Measurements from ENCODE around the gene VPS4A. TPM values are rescaled to one million over a fixed set of nuclear protein-coding genes. Genes with fewer than 3 reads are reported as not detected.
A peak's percentile ranks its signal among the peaks of the same experiment; 100 is the strongest.

VPS4A gene
- total RNA-seq, 1 experiment from 2014 or later = 27.3 TPM

DNA sequence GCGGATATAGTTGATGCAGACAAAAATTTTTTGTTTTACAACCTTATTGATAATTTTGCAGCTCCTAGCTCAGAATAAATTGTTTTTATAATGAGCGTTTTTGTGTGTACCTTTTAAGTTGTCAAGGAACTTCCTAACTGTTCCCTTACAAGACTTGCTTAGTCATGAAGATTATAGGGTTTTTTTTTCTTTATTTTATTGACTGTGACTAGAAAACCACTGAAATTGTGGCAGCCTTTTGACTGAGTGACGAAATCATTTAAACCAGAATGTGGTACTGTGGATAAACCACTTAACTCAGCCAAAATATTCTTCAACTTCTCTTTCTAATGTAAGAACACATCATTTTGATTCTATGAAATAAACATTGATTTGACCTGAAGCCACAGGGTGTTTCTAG, 40.8 kb upstream of the VPS4A start:
- H3K27me3 ChIP-seq (ENCODE audit: low read length) = no peaks in the 10 kb centered on the region
- no peaks in the 10 kb centered on the region for H3K79me2 ChIP-seq (ENCODE audit: low read length)
- ATAC-seq (no peak), DNase-seq (no peak)
- H3K4me2 ChIP-seq (ENCODE audit: low read length) = no peak overlapping the region
- H3K9ac ChIP-seq (ENCODE audit: low read length) = no peak overlapping the region
- no peaks in the 10 kb centered on the region for H3K9me2 ChIP-seq (replicated peaks; ENCODE audit: low read length)
- no peaks in the 10 kb centered on the region for H3F3A ChIP-seq (ENCODE audit: low read length, unreplicated experiment)
- intact Hi-C loops (cut with micrococcal nuclease) = loop anchor here (10.0 kb wide), 1 partner anchor 46 kb away; no protein-coding TSS in a partner anchor
- TF ChIP-seq, protein P1, sequence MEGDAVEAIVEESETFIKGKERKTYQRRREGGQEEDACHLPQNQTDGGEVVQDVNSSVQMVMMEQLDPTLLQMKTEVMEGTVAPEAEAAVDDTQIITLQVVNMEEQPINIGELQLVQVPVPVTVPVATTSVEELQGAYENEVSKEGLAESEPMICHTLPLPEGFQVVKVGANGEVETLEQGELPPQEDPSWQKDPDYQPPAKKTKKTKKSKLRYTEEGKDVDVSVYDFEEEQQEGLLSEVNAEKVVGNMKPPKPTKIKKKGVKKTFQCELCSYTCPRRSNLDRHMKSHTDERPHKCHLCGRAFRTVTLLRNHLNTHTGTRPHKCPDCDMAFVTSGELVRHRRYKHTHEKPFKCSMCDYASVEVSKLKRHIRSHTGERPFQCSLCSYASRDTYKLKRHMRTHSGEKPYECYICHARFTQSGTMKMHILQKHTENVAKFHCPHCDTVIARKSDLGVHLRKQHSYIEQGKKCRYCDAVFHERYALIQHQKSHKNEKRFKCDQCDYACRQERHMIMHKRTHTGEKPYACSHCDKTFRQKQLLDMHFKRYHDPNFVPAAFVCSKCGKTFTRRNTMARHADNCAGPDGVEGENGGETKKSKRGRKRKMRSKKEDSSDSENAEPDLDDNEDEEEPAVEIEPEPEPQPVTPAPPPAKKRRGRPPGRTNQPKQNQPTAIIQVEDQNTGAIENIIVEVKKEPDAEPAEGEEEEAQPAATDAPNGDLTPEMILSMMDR (conservative IDR thresholded peaks at IDR 0.05; ENCODE audit: low read depth, low read length) = no peak
- no peak for TF ChIP-seq EZH2 (IDR thresholded peaks at IDR 0.05; ENCODE audit: low read length, unreplicated experiment)
- H4K20me1 ChIP-seq (ENCODE audit: low read length) = no peaks in the 10 kb centered on the region
- peaks cover 14% of the 10 kb centered on the region for H3K36me3 ChIP-seq (ENCODE audit: low read depth, low read length)
- POLR2A ChIA-PET (ENCODE audit: unreplicated experiment) = no interaction called here
- BruUV-seq (replicated peaks) = TSS peak; percentile 18
- CTCF ChIA-PET = no interaction called here
- H3K9me3 ChIP-seq (ENCODE audit: low read length) = no peaks in the 10 kb centered on the region
- H2AFZ ChIP-seq (ENCODE audit: low read length) = no peak overlapping the region
- H3K4me3 ChIP-seq (ENCODE audit: low read length) = no peak overlapping the region
- H3K27ac ChIP-seq (ENCODE audit: low read length) = no peak overlapping the region
- H3K4me1 ChIP-seq (ENCODE audit: insufficient read depth, low read length) = no peaks in the 10 kb centered on the region

DNA sequence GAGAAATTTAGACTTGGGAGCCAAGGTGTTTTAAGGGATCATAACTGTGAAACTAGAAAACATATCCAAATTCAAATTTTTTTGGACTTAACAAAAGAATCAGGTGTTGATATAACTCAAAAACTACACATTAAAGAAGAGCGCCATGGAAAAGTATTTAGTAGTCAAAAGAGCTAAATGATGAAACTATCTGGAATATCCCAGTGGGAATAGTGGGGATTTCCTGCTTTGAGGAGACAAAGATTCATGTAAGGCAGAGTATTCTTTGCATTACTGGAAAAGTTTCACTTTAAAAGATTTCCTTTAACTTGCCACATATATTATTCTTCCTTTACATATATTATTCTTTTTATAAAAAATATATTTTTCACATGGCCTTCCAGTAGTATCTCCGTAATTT, 40.3 kb upstream of the VPS4A start:
- Histone ChIP-seq H3K4me2 (ENCODE audit: low read length) (no peak overlapping the region), H3K4me1 (ENCODE audit: insufficient read depth, low read length) (no peaks in the 10 kb centered on the region), H3K79me2 (ENCODE audit: low read length) (no peaks in the 10 kb centered on the region), H3F3A (ENCODE audit: low read length, unreplicated experiment) (no peaks in the 10 kb centered on the region), H3K27me3 (ENCODE audit: low read length) (no peaks in the 10 kb centered on the region), H3K9me3 (ENCODE audit: low read length) (no peaks in the 10 kb centered on the region), H2AFZ (ENCODE audit: low read length) (no peak overlapping the region), H4K20me1 (ENCODE audit: low read length) (no peaks in the 10 kb centered on the region), H3K9me2 (replicated peaks; ENCODE audit: low read length) (no peaks in the 10 kb centered on the region), H3K9ac (ENCODE audit: low read length) (no peak overlapping the region), H3K4me3 (ENCODE audit: low read length) (no peak overlapping the region), H3K27ac (ENCODE audit: low read length) (no peak overlapping the region), H3K36me3 (ENCODE audit: low read depth, low read length) (peaks cover 14% of the 10 kb centered on the region)
- ATAC-seq = no peak
- CTCF ChIA-PET = no interaction called here
- POLR2A ChIA-PET (ENCODE audit: unreplicated experiment) = no interaction called here
- DNase-seq = no peak
- BruUV-seq (replicated peaks) = no TSS peak
- TF ChIP-seq EZH2 (IDR thresholded peaks at IDR 0.05; ENCODE audit: low read length, unreplicated experiment) (no peak), EZH2phosphoT487 (IDR thresholded peaks at IDR 0.05; ENCODE audit: borderline replicate concordance, low read length) (no peak)
- intact Hi-C loops (cut with micrococcal nuclease) = loop anchor here (10.0 kb wide), 1 partner anchor 46 kb away; no protein-coding TSS in a partner anchor

DNA sequence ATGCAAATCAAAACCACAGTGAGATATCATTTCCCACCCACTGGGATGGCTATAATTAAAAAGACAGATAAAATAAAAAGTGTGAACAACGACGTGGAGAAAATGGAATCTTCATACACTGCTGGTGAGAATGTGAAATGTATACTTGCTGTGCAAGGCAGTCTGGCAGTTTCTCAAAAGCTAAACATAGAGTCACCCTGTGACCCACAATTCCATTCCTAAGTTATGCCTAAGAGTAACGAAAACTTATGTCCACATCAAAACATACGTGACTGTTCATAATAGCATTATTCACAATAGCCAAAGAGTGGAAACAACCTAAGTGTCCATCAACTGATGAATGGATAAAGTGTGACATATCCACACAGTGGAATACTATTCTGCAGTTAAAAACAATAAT, 38.1 kb upstream of the VPS4A start:
- H3K4me3 ChIP-seq (ENCODE audit: low read length) = no peak overlapping the region
- H3K9me2 ChIP-seq (replicated peaks; ENCODE audit: low read length) = no peaks in the 10 kb centered on the region
- no peak overlapping the region for H3K9ac ChIP-seq (ENCODE audit: low read length)
- no peaks in the 10 kb centered on the region for H4K20me1 ChIP-seq (ENCODE audit: low read length)
- no peaks in the 10 kb centered on the region for H3K9me3 ChIP-seq (ENCODE audit: low read length)
- DNase-seq (no peak), ATAC-seq (no peak)
- H2AFZ ChIP-seq (ENCODE audit: low read length) = no peak overlapping the region
- no peak overlapping the region for H3K27ac ChIP-seq (ENCODE audit: low read length)
- no peaks in the 10 kb centered on the region for H3F3A ChIP-seq (ENCODE audit: low read length, unreplicated experiment)
- intact Hi-C loops (cut with micrococcal nuclease) = loop anchor here (10.0 kb wide), 1 partner anchor 48 kb away; no protein-coding TSS in a partner anchor
- no TSS peak for BruUV-seq (replicated peaks)
- ChIA-PET POLR2A (ENCODE audit: unreplicated experiment) (no interaction called here), CTCF (no interaction called here)
- H3K36me3 ChIP-seq (ENCODE audit: low read depth, low read length) = peaks cover 14% of the 10 kb centered on the region
- no peaks in the 10 kb centered on the region for H3K27me3 ChIP-seq (ENCODE audit: low read length)
- H3K4me1 ChIP-seq (ENCODE audit: insufficient read depth, low read length) = no peaks in the 10 kb centered on the region
- no peaks in the 10 kb centered on the region for H3K79me2 ChIP-seq (ENCODE audit: low read length)
- H3K4me2 ChIP-seq (ENCODE audit: low read length) = no peak overlapping the region
- TF ChIP-seq EZH2phosphoT487 (IDR thresholded peaks at IDR 0.05; ENCODE audit: borderline replicate concordance, low read length) (no peak), EZH2 (IDR thresholded peaks at IDR 0.05; ENCODE audit: low read length, unreplicated experiment) (no peak)
- TF ChIP-seq, protein P1 (conservative IDR thresholded peaks at IDR 0.05; ENCODE audit: low read depth, low read length) = no peak
